GM19468 (cell line): ENCODE measurements around the gene AFF3.
"Not testable (repeated sequence)": the region's sequence is repeated elsewhere in the genome, so short reads cannot be mapped to it uniquely, and the experiment has no call there.

Experiments used
- ATAC-seq: cut with Tn5 transposase; IDR thresholded peaks from one replicate; pipeline ENCODE4 v1.9.1; 2021; ENCODE audit warnings: mild to moderate bottlenecking, moderate library complexity, moderate number of reproducible peaks; ENCODE audit not compliant: unreplicated experiment; ENCODE audit errors: extremely low read depth

AFF3 gene

DNA sequence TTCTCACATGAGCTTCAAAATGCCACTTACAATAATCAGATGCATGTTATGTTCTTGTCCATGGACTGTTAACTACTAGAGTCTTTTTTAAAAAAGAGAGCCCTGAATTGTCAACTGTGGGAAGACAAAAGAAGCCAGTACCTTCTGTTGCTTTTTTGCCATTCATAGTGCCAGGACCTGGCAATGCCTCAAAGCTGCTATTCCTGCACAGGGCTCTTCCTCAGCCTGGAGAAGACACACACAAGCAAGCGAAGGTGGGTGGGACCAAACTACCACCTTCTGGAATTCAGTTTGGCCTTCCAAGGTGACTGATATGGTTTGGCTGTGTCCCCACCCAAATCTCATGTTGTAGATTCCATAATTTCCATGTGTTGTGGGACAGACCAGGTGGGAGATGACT lies 160.6 kb downstream of the AFF3 start:
- ATAC-seq, result no peak

DNA sequence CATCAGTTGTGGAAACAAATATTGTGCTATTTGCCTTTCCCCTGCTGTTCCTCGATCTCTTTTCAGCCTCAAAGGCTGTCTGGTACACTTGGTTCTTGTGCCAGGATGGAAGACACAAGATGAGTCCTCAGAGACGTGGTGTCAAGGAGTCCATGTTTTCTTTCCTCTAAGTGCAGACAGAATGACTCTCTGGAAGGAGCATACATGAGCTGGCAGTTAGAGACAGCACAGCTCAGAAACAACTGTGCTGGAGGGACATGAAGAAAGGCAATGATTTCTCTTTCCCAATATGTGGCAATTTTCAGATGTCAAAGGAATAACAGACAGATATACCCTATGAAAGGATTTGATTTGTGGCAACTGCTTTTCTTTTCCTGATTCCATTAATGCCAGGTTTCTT lies 162.2 kb downstream of the AFF3 start:
- ATAC-seq, result no peak

DNA sequence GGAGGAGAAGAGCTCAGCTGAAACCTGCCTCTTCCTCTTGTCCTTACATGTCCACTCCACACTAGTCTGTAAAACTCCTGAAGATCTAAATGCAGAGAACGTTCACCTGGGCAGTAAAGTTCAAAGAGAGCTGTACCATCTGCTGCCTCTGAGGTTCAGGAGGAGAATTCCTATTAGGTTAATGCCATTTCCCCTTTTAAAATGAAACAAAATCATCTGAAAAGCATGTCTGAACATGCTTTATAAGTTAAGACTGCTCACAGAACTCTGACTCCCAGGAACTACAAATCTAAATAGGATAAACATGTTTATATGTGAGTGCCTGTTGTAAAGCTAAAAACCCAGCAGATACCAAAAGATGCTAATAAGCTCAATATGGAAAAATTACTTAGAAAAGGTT lies 164.4 kb downstream of the AFF3 start:
- ATAC-seq, result no peak

DNA sequence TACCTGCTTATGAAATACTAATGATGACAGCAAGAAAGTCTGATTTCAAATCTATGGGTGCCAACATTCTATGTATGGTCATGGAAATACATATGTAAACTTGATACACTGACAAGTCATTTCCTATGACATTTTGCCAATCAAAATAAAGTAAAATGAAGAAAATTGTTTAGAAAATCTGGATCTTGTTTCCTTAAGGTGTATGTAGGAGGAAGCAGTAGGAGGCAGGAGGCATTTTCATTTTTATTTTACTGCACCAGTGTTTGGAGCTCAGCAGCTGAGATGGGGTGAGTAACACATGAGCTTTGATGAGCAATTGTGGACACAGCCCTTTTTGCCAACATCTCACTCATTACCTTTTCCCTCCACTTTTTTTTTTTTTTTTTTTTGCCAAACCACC lies 167.0 kb downstream of the AFF3 start:
- no peak for ATAC-seq

DNA sequence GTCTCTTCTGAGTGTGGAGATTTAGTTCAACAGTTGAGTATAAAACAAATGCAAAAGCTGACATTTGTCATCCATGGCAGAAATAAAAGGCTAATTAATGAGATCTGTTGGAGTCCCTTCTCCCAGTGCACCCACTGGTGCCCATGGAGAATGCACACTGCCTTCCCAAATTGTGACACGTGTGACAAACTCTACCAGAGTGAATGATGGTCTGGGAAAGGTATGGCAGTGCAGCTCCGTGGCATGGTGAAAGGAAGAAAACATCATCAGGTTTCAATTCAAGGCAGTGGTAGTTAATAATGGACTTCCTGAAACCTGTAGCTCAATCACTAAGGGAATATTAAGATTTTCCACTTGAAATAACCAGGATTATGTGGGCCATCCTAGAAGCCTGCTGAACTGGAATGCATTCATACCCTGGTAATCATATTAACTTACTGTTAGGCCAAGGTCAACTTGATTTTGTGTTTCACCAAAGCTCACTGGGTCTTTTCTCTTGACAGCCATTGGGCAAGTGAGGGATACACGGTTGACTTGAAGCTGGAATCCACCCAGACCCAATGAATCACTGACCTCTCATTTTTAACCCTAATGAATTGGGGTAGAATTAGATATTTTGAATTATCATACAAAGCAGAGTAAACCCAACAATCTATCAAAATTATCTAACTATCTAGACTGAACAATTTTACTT lies 167.6 kb downstream of the AFF3 start:
- no peak for ATAC-seq

DNA sequence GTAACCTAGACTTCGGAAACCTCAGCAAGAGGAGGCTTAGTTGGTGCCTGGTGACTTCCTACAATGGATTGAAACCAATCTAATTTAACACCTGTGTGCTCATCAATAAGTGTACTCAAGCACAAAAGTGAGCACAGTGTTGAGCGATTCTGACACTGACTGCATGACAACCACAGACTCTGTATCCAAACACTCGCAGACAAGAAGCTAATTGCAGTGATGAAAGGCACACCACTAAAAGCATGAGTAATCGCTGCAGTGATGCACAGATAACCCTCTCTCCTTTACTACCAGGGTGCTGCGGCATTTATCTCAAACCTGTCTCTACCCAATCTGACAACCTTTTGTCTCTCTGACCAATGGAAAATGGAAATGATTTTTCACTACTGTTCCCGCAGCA lies 168.1 kb downstream of the AFF3 start:
- no peak for ATAC-seq

DNA sequence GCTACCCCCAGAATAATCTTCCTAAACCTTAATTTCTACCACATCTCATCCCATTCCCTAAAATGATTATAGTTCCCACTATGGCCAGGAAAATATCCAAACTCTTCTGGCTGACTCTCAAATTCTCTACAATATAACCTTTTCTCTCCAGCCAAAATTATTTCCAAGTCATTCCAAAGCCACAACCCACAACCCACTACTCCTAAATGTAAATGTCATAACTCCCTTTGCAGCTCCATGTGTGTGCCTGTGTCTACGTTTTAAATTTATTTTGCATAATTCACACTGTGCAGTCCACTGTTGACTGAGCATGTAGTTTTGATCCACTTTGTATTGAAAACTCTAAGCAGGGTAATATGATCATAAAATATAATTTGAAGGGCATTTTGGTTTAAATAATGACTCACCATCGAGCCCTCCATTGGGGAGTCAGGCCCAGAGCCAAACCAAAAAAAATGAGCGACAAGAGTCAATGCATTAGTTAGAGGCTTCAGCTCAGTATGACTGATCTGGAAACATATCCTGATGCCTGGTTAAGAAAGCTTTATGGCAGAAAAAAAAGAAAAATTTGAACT lies 171.0 kb downstream of the AFF3 start:
- ATAC-seq, result no peak

DNA sequence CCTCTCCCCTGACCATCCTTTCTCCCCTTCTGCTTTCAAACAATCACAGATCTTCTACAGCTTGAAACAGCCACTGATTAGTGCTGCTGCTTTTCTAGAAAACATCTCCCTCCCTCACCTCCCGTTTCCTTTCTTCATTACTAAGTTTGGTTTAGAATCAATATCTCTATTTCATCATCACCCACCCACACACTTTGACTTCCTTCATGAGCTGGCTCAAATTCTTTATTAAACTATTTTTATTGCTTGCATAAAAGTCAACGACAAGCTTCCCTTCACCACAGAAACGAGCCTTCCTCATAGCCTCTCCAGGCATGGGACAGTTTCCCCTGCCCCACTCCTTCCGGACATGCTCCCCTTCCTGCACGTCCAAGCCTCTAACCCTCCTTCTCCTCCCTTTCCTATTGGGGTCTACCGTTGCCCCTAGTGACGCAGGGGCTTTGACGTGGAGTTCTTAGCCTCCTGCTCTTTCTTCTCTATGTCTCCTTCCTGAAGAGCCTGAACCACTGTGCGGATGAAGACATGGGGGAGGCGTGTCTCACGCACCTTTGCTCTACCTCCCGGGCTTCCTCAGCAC lies 172.0 kb downstream of the AFF3 start:
- ATAC-seq, result no peak

DNA sequence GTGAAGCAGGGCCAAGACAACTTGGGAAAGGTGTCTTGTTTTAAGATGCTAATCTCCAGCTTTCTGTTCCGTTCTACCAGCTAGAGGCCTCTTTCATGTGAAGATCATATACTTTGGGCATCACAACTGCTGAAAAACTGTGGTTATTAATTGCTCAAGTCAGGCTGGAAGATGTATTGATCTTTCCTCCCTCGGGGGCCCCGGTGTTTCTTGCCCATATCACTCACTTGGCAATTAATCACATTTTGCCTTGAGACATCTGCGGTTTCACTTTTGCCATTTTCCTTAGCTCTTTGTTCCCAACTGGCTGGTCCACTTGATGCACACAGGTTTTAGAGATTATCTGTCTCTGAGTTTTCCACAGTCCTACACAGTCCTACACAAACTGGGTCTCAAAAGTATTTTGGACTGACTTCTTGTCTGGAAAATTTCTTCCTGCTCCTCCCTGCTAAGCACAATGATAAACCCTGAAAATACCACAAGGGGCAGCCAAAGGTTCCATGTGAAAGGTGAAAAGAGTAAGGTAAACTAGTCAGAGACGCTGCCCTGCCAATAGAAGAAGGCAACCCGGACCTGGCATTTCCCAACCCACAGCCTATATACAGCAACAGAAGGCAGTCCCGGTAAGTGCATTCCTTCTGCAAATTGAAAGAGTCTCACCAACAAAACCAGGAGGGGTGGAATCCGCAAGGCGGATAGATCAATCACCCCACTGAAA lies 181.0 kb downstream of the AFF3 start:
- ATAC-seq, result no peak

DNA sequence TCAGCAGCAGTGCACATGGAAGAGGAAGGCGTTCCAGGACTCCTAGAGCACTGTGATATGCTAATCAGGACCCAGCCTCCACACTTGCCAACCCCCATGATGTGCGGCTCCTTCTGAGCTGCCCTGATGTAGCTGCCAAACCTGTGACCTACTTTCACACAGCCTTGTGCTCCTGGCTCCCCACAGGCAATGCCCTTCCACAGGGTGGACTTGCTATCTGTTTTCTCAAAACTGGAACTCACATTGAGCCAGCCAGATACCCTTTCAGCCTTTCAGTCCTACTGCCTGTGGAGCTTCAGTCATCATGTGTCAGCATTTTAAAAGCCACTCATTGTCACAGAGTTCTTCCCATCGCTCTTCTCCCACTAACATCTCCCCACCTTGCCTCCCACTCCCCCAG lies 181.6 kb downstream of the AFF3 start:
- no peak for ATAC-seq

DNA sequence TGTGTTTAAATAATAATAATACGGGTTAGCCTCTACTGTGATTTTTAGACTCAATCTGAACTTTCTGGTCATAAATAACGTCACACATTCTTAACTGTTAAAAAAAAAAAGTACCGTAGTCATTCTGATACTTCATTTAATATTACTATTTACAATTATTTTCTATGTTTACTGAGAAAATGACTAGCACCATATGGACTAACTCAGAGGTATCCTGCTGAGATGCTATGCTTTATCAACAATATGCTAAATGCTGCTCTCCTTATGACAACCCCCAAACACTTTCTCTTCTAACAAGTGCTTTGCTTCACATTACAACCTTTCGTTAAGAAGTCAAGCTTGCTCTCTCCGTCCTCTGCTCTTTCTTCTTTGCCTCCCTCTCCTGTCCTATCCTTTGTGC lies 182.1 kb downstream of the AFF3 start:
- ATAC-seq, result no peak

DNA sequence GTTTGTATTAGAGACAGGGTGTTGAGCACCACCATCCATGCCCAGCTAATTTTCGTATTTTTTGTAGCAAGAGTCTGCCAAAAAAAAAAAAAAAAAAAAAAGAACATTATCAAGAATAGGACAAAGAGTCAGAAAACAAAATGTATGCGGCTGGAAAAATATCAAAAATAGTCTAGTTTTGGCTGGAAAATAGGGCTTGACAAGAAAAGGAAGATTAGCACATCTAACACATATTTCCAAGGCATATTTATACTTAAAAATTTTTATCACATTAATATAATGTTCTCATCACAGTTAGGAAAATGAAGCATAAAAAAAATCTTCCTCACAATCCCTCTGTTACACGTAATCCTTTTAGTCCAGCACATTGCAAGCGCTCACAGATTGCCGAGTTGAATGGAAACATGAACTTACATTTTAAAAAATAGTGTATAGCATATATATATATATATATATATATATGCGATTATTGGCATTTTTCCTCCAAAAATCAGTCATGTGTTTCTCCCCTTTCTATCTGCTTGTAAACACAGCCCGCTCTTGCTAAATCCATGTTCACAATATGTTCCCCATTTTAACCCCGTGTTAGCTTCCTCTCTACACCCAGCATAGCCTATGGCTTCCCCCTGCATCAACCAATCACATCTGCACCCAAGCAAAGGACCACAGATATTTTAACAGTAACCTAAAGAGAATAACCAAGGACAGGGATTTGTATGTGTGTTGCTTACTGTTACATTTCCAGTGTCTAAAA lies 183.0 kb downstream of the AFF3 start:
- no peak for ATAC-seq

DNA sequence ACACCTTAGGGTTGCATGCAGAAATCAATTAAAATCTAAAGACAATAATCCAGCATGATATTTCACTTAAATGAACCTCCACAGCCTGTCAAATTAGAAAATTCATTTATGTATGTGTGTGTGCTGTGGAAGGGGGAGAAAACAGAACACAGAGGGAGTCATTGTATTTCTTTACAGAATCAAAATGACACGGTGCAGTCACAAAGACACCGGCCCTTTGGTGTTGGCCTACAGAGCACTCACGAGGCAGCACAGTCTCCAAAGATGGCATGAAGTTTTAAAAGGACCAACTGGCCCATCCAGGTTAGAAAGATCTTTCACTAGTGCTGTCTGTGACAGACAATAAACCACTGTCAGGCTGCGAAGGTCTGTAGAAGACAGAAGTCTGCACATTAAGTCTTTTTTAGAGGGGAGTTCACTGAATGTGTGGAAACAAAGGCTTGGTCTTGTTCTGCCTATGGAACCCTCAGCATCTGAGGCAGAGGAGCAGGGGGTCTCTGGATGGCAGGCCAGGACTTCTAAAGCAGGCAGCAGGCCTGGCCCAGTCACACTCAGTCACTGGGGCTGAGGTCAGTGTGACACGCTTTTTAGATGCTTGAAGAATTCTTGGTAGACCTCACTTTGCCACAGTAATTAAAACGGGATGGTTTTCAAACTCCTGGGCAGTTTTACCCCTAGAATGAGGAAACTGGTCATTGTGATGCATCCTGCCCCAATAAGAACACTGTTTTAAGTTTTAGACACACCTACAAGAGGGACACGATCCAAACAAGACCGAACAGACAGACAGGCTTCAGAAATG lies 184.9 kb downstream of the AFF3 start:
- ATAC-seq, result no peak

DNA sequence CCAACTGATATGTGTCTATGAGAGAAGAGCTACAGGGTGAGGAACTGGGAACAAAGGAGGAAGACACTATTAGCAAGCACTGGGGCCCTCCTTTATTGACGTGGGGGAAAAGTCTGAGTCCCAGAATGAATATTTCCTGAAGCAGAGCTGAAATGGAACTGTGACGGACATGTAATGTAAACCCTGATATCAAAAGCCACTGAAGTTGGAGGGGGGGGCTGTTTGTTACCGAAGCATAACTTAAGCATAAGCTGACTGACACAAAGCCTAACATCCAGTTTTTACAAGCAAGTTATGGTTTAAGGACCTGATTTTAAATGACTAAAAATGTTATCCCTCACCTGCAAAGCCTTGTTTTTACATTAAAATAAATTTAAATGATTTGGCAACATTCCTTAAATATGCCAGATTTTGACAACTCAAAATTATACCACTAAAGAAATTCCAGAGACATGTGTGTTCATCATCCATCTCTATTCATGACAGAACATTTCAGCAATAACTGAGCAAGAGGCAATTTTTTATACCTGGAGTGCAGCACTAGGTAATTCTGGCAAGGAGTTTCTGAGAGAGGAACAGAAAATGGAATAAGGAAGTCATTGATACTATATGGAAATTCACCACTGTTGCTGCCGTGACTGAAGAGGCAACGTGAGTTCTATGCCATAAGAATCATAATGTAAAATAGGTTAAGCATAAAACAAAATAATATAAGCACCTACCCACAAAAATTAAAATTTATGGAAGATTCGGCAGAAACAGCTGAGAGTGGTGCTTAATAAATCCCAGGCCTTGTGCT lies 186.0 kb downstream of the AFF3 start:
- ATAC-seq, result no peak

DNA sequence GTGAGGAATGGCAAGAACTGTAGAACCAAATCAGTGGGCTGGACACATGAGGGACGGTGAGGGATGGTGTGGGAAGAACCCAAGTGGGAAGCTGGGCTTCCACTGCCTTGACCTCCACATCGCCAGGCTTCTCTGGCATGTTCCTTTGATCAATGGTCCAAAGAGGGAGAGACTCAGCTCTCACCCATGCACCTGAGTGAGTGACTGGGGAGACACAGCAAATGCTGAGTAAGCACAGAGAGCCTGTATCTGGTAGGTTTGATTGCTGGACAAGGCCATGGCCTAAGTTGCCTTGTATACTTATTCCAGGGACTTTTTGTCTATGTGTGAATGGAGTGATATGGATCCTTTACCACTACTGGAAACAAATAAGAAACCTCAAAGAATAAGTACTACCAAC lies 188.6 kb downstream of the AFF3 start:
- no peak for ATAC-seq

DNA sequence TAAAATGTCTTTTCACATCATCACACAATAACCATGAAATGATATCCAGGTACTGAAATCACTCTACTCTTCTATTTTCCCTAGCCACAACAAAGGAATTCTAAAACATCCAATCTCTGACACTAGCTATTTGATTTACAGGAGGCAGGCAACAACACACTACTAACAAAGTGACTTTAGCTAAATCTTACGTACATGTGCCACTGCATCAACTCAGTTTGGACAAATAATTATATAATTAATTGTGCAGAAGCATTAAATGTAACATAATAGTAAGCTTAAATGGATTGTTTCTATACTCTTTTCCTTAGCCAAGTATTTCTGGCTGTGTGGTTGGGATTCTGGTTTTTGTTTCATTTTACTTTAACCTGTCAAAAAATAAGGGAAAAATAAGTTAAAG lies 192.4 kb downstream of the AFF3 start:
- no peak for ATAC-seq

DNA sequence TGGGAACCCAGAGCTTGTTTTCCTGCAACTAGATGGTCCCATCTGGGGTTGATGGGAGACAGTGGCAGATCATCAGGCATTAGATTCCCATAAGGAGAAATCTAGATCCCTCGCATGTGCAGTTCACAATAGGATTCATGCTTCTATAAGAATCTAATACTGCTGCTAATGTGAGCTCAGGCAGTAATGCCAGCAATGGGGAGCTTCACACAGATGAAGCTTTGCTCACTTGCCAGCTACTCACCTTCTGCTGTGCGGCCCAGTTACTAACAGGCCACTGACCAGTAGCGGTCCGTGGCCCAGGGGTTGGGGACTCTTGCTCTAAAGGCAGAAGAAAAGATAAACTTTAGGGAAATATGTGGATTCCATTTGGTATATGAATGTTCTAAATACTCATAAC lies 192.9 kb downstream of the AFF3 start:
- ATAC-seq, result no peak

DNA sequence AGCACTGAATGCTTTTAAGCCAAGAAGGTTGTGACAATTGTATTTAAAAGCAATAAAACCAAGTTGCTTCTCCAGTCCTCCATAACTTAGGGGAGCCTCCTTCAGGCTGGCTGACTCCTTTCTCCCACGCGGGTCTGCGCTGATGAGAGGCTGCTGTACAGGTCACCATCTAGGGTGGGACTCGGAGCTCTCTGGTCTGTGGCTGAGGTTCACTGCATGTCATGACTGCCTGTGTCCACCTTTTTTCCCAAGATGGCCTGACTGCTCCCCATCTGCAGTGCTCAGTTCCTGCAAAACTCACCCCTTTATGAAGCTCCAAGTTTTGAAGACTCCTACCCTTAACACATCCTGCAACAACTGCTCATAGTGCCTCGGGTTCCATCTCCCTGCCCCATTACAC lies 194.4 kb downstream of the AFF3 start:
- no peak for ATAC-seq

DNA sequence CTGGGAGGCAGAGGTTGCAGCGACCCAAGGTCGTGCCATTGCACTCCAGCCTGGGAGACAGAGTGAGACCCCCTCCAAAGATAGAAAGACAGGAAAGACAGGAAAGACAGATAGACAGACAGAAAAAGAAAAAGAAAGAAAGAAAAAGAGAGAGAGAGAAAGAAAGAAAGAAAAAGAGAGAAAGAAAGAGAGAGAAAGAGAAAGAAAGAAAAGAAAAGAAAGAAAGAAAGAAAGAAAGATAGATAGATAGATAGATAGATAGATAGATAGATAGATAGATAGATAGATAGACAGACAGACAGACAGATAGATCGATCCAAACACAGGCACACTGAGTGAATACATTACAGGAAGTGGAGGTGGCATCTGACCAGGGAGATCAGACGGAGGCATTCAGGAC lies 195.0 kb downstream of the AFF3 start:
- ATAC-seq, result not testable (repeated sequence)
